GM19239 (cell line): ENCODE data around the gene UBR7.
A peak's percentile ranks its signal among the peaks of the same experiment; 100 is the strongest.
"Not testable (repeated sequence)": the region's sequence is repeated elsewhere in the genome, so short reads cannot be mapped to it uniquely, and the experiment has no call there.

ENCODE experiments used
- DNase-seq: peaks from one replicate; pipeline ENCODE4 v3.0.0; 2011; ENCODE audit warnings: low spot score; ENCODE audit not compliant: insufficient read length
- FAIRE-seq: peaks from 2 replicates; lab custom pipeline; 2011; peaks lifted over from hg19 to GRCh38; lab: Jason Lieb, UNC

Gene UBR7, protein sequence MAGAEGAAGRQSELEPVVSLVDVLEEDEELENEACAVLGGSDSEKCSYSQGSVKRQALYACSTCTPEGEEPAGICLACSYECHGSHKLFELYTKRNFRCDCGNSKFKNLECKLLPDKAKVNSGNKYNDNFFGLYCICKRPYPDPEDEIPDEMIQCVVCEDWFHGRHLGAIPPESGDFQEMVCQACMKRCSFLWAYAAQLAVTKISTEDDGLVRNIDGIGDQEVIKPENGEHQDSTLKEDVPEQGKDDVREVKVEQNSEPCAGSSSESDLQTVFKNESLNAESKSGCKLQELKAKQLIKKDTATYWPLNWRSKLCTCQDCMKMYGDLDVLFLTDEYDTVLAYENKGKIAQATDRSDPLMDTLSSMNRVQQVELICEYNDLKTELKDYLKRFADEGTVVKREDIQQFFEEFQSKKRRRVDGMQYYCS

GRCh38 chr14:93206793-93207467, at the start of gene UBR7, which contains the start of gene GON7:
Gene UBR7 (plus strand): TSS chr14:93207256. CDS start chr14:93207292, 36 bp downstream.
Gene GON7 (minus strand): TSS chr14:93207065. CDS start chr14:93207037, 28 bp downstream.
- FAIRE-seq (peak; percentile 87), DNase-seq (peak; percentile 74)

GRCh38 chr14:93158349-93158748, 48.7 kb upstream of the UBR7 start:
- not testable (repeated sequence) for FAIRE-seq, DNase-seq

- not testable (repeated sequence) for FAIRE-seq, DNase-seq
These were observed 47.3 kb upstream of the UBR7 start for GRCh38 chr14:93159625-93160352.

DNA sequence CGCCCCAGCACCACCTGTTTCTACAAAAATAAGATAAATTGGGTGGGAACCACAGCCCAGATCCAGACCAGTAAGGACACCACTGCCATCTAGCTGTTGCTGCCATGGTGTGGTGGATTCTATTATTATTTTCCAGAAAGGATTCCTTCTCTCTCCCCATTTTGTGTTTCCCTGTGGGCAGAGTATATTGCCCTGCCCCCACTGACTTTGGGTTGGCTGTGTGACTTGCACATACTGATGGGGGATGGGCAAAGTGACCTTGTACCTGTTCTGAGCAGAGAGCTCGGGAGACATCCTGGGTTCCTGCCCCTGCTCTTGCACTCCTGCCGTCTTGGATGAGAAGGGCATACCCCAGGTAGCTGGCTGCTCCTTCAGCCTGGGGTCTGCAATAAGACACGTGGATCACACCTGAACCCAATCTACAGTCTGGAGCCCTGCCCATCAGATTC, 46.7 kb upstream of the UBR7 start:
- DNase-seq = no peak
- FAIRE-seq = peak; percentile 78

DNA sequence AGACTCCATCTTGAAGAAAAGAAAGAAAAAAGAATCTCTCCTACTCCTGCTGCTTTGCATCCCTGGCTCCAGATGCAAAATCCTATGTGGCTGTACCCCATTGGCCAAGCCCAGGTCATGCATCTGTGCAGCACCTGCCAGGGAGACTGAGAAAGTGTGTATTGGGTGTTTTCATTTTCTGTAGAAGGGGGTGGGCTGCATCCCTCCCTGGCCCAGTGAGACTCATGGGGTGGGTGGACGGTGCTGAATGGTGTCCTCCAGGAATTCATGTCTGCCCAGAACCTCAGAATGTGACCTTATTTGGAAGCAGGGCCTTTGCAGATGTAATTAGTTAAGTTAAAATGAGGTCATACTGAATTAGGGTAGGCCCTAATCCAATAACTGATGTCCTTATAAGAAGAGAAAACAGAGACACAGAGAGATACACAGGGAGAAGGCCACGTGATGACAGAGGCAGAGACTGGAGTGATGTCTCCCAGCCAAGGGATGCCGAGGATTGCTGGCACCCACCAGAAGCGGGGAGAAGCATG, 45.6 kb upstream of the UBR7 start:
- no peak for DNase-seq
- FAIRE-seq = no peak

DNA sequence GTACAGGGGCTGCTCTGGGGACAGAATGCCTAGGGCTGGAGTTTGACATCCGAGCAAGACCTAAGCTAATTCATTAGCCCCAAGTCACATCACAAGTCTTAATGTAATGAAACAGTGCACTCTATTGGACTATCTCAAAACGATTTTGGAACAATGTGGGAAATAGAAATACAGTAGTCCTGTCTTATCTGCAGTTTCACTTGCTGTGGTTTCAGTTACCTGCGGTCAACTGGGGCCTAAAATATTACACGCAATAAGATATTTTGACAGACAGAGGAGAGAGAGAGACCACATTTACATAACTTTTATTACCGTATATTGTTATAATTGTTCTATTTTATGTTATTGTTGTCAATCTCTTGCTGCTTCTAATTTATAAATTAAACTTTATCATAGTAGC, 43.5 kb upstream of the UBR7 start:
- DNase-seq (no peak), FAIRE-seq (peak; percentile 51)

DNA sequence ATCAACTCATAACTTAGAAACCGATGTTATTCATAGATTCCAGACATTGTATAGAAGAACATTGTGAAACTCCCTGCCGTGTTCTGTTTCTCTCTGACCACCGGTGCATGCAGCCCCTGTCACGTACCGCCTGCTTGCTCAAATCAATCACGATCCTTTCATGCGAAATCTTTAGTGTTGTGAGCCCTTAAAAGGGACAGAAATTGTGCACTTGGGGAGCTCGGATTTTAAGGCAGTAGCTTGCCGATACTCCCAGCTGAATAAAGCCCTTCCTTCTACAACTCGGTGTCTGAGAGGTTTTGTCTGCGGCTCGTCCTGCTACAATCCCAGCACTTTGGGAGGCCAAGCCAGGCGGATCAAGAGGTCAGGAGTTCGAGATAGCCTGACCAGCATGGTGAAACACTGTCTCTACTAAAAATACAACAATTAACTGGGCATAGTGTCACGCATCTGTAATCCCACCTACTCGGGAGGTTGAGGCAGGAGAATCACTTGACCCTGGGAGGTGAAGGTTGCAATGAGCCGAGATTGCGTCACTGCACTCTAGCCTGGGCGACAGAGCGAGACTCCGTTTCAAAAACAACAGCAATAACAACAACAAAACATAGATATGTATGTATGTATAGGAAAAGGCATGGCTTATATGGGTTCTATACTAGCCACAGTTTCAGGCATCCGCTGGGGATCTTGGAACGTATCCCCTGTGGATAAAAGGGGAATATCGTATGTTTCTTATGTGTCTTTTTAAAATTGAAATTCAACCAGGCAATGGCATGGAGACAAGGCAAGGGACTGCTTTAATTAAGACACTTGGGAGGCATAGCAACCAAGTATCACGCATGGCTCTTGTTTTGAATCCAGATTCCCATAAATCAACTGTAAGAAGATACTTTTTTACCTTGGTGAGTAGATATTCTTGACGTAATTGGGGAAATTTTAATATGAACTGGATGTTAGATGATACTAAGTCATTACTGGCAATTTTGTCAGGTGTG, 41.5 kb upstream of the UBR7 start:
- FAIRE-seq = peak; percentile 31

GRCh38 chr14:93168610-93169009, 38.4 kb upstream of the UBR7 start:
- DNase-seq, FAIRE-seq: not testable (repeated sequence)

More for the DNA sequence above, 41.5 kb upstream of the UBR7 start:
- DNase-seq = not testable (repeated sequence)

DNA sequence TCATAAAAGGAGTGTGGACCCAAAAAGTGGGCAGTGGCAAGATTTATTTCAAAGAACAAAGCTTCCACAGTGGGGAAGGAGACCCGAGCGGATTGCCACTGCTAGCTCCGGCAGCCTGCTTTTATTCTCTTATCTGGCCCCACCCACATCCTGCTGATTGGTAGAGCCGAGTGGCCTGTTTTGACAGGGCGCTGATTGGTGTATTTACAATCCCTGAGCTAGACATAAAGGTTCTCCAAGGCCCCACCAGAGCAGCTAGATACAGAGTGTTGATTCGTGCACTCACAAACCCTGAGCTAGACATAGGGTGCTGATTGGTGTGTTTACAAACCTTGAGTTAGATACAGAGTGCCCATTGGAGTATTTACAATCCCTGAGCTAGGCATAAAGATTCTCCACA, 37.4 kb upstream of the UBR7 start:
- FAIRE-seq, DNase-seq: not testable (repeated sequence)

- not testable (repeated sequence) for FAIRE-seq, DNase-seq
These were observed 36.9 kb upstream of the UBR7 start for GRCh38 chr14:93170141-93170540.

GRCh38 chr14:93171376-93171775, 35.7 kb upstream of the UBR7 start:
- no peak for DNase-seq

GRCh38 chr14:93173943-93174395, 33.1 kb upstream of the UBR7 start:
- DNase-seq (no peak), FAIRE-seq (no peak)

More at GRCh38 chr14:93171376-93171775, 35.7 kb upstream of the UBR7 start:
- no peak for FAIRE-seq

- DNase-seq, FAIRE-seq: not testable (repeated sequence)
These were observed 32.3 kb upstream of the UBR7 start for GRCh38 chr14:93174731-93175130.

GRCh38 chr14:93175492-93175891, 31.6 kb upstream of the UBR7 start:
- FAIRE-seq = no peak

DNA sequence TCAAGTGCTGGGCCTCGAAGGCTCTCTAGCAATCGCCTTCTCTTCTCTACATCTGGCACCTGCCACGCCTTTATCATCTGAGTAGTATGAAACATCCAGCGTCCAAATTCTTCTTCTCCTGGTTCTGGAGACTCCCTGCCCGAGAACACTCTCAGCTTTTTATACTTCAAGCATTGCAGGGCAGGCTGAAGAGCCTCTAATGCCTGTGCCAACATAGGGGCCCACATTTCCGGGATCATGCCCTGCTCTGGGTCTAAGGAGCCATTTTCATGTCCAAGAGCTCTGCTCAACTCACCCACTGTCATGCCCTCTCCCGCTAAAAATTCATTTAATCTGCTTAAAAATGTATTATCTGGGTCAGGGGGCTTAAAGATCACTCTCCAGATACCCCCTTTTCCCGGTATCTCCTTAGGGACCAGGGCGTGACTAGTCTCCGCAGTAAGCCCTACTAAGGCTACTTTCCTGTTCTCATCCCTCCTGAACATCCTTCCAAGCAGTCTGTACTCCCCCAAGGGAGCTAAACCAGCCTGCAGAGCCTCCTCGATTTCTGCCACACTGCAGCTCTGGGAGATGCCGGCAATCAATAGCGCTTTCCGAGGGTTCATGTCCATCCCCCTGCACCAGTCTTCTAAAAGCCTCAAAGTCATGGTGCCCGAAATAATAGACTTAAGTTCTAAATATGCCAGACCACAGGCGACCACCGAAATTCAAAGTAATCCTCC, 23.3 kb upstream of the UBR7 start:
- no peak for DNase-seq
- no peak for FAIRE-seq

More at GRCh38 chr14:93175492-93175891, 31.6 kb upstream of the UBR7 start:
- DNase-seq = no peak

DNA sequence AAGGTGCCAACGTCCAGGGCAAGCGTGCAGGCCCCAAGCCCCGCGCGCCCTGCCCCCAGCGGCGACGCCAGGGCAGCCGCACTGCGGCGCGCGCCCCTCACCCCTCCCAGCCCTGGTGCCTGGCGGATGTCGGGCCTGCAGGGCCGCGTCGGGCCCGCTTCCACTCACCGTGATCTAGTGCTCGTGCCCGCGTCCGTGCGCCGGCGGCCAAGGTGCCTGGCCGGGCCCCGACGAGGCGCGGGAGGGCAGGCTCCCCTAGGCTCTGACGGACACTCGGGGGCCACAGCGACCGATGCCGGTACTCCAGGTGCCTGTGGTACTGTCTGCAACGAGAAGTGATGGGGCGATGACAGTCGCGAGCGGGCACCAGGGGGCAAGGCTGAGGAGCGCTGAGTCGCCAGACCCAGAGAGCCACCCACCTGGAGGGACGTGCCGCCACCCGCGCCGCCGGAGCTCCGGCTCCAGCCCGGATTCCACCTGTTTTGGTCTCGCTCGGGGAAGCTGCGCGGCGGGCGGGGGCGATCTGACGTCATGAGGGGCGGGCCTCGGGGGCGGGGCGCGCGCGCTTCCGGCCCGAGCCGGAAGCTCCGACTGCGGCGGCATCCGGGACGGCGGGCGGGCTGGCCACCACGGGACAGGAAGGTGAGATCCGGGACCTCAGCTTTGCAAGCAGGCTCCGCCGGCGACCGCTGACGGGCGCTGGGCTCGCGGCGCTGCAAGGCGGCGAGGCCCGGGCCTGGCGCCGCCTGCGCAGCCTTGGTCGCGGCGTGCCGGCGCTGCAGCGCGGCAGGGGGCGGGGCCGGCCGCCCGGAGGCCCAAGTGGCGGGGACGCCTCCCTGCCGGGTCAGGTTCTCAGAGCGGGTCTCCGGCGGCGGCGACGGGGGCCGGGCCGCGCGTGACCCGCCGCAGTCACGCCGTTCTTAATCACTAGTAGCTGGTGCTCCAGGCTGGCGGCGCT, 22.4 kb upstream of the UBR7 start, which contains the start of the genes LYSET and MOAP1:
Gene LYSET, plus strand, starts transcription at position 927 of the 958 bp plus-strand sequence. CDS start 89 bp downstream, outside the sequence.
Gene MOAP1, minus strand, starts transcription at position 507 of the 958 bp plus-strand sequence. CDS start 655 bp downstream, outside the sequence.
- FAIRE-seq = peak; percentile 84
- peak; percentile 92 for DNase-seq

DNA sequence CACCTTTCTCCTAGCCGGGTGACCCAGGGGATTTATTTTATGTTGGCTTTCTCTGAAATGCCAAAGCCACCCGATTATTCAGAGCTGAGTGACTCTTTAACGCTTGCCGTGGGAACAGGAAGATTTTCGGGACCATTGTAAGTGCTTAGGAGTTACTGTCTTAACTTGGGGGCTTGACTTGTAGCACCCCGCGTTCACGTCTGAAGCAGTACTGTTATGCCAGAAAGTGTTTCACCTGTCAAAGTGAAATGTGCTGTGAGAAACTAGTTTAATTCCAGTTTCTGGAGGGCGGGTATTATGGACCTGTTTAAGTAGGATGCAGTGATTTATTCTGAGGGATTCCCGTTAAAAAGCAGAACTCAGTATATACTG, 21.7 kb upstream of the UBR7 start:
- DNase-seq = no peak

More for the DNA sequence above, 21.7 kb upstream of the UBR7 start:
- peak; percentile 89 for FAIRE-seq
